Fibroblast of the aortic adventitia (primary cell): ENCODE data around the gene SPX. TPM values are rescaled to one million over a fixed set of nuclear protein-coding genes. Genes with fewer than 3 reads are reported as not detected.

Experiments used
- DNase-seq: peaks from one replicate; pipeline ENCODE4 v3.0.0-alpha.2; 2010; ENCODE audit warnings: low read depth
- H3K4me3 ChIP-seq: 2 replicates; pipeline ENCODE4 v1.5.1; 2011; ENCODE audit warnings: low read depth, mild to moderate bottlenecking, control low read depth, low read length, moderate library complexity
- total RNA-seq: library from RNA; depleted of rRNA; stranded (reverse); fragments of >200 nt; gene quantifications from 2 replicates; pipeline ENCODE4 v1.2.3, GENCODE V29; 2012; ENCODE audit warnings: low replicate concordance
- TF ChIP-seq, protein P1 (sequence below): IDR thresholded peaks from 2 replicates; pipeline ENCODE4 v1.5.1; 2011; ENCODE audit warnings: mild to moderate bottlenecking, low read length, control low read depth, inconsistent platforms; ENCODE audit not compliant: insufficient read depth

SPX gene
- total RNA-seq, 1 donor = 0.54 TPM

DNA sequence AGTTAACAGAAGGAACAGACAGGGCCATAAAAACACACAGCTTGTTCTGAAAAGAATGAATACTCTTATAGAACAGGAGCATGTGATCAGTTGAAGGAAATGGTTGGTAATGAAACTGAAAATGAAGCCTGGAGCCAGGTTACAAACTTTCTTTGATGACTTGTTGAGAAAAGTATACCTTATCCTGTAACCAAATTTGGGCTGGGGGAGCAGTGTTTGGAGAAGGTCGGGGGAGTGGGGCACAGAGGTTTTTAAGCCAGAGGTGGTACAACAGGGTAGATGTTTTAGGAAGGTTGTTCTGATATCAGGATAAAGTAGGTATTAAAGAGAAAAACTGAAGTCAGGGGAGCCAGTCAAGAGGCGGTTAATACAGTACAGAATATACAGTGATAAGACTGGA is 16.3 kb upstream of the SPX start:
- no peak overlapping the region for H3K4me3 ChIP-seq
- TF ChIP-seq, protein P1, sequence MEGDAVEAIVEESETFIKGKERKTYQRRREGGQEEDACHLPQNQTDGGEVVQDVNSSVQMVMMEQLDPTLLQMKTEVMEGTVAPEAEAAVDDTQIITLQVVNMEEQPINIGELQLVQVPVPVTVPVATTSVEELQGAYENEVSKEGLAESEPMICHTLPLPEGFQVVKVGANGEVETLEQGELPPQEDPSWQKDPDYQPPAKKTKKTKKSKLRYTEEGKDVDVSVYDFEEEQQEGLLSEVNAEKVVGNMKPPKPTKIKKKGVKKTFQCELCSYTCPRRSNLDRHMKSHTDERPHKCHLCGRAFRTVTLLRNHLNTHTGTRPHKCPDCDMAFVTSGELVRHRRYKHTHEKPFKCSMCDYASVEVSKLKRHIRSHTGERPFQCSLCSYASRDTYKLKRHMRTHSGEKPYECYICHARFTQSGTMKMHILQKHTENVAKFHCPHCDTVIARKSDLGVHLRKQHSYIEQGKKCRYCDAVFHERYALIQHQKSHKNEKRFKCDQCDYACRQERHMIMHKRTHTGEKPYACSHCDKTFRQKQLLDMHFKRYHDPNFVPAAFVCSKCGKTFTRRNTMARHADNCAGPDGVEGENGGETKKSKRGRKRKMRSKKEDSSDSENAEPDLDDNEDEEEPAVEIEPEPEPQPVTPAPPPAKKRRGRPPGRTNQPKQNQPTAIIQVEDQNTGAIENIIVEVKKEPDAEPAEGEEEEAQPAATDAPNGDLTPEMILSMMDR = no peak
- DNase-seq = no peak

DNA sequence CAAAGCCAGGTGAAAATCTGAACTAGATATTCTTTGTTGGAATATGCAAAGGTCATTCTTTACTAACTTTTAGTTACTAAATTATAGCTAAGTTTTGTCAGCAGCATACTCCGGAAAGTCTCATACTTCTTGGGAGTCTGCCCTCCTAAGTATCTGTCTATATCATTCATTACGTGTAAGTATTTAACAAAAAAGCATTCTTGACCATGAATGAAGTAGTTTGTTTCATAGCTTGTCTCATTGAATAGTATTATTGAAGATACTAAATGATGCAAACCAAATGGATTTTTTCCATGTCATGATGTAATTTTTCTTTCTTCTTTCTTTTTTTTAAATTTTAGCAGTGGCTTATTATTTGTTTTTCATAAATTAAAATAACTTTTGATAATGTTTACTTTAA is 9.8 kb upstream of the SPX start:
- TF ChIP-seq, protein P1 = no peak
- H3K4me3 ChIP-seq = no peak overlapping the region
- DNase-seq = no peak

DNA sequence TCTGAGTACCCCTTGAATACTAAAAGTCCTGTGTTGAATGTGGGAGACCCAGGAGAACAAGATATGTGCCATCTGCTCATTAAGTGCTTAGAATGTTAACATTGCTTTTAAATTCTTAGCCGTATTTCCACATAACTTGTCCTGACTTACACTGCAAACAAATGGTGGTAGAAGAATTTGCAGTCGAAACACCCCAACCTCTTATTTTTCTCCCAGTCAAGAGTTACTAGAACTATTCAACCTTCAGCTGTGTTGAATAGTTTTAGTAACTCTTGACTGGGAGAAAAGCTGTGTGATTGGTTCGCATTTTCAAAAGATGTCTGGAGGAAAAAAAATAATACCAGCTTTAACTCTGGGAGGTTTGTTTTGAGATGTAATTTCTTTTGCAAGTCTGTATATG is 7.6 kb upstream of the SPX start:
- TF ChIP-seq, protein P1 = no peak
- no peak overlapping the region for H3K4me3 ChIP-seq
- DNase-seq = no peak

DNA sequence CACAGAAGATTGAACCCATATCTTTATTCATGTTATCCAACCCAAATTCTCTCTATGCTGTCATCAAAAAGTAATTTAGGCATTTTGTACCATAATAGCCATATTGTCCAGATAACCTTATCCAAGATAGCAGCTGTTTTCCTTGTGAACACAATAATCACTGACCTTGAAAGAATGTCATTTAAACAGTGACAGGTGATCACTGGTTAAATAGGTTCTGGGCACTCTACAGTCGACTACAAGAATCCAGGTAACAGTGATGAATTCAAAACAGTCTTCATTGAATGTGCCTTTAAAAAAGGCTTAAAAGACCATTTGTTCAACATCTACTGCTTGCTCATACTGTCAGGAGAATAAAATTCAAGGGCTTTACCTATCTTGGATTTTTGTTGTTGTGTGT is 4.6 kb upstream of the SPX start:
- TF ChIP-seq, protein P1 = no peak
- H3K4me3 ChIP-seq = no peak overlapping the region
- no peak for DNase-seq

DNA sequence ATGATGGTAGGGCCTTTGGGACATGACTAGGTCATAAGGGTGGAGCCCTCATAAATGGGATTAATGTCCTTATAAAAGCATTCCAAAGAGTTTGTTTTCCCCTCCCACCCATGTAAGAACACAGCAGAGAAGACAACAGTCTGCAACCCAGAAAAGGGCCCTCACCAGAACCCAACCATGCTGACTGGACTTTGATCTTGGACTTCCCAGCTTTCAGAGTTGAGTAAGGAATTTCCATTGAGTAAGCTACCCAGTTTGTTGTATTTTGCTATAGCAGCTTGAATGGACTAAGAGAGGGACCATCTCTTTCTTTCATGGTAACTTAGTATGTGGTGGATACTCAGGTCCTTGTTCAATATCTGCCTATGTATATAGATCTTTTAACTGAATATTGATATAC is 2.9 kb upstream of the SPX start:
- H3K4me3 ChIP-seq = no peak overlapping the region
- DNase-seq = no peak
- TF ChIP-seq, protein P1 = no peak

DNA sequence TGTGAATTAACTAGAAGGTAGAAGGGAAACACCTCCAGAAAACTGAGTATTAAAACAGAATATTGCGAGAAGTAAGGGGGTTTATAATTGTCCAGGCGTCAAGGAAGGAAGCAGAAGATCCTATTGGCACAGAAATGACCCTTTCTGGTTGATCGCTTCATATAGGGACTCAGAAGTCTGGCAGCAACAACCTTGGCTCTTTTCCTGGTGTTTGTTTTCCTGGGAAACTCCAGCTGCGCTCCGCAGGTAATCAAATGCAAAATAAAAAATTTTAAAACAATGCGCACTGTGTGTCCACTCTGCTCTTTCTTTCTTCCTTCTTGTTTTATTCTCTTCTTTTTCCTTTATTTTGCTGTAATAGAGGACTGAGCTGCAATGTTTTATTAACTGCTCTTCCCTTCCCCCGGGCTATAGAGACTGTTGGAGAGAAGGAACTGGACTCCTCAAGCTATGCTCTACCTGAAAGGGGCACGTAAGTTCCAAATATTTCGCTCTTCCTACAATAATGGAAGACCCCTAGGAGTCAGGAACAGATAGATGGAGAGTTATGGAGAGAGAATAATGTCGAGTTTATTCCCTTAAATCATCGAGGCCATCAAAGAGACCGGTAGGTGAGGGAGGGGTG is 737 bp downstream of the SPX start:
- H3K4me3 ChIP-seq = peak overlapping the region; percentile 67
- TF ChIP-seq, protein P1 = no peak
- DNase-seq = peak; percentile 4
